Activated naive CD8-positive, alpha-beta T cell treated with anti-CD3 and anti-CD28 coated beads, Interleukin-2, amount 50 U/mL, for 24 hours (primary cell): Measurements from ENCODE around the gene FBXO44.
"Not testable (repeated sequence)": the region's sequence is repeated elsewhere in the genome, so short reads cannot be mapped to it uniquely, and the experiment has no call there.

ENCODE experiments used
- ATAC-seq: fragments of 150-1000 bp; cut with Tn5 transposase; one replicate; pipeline ENCODE4 v1.10.0; 2021
- DNase-seq: peaks from one replicate; pipeline ENCODE4 v3.0.0; 2021
- H3K27ac Mint-ChIP-seq: one replicate; pipeline ENCODE4 v1.8.0; 2021; ENCODE audit warnings: mild to moderate bottlenecking, mixed read lengths
- H3K27me3 Mint-ChIP-seq: one replicate; pipeline ENCODE4 v1.8.0; 2021; ENCODE audit warnings: mixed read lengths
- H3K36me3 Mint-ChIP-seq: one replicate; pipeline ENCODE4 v1.8.0; 2021; ENCODE audit warnings: low read depth, mixed read lengths
- H3K4me1 Mint-ChIP-seq: one replicate; pipeline ENCODE4 v1.8.0; 2021; ENCODE audit warnings: mixed read lengths
- H3K4me3 Mint-ChIP-seq: one replicate; pipeline ENCODE4 v1.8.0; 2021; ENCODE audit warnings: mild to moderate bottlenecking, moderate library complexity, mixed read lengths
- H3K9me3 Mint-ChIP-seq: one replicate; pipeline ENCODE4 v1.8.0; 2021; ENCODE audit warnings: mixed read lengths

The FBXO44 gene

GRCh38 chr1:11623702-11624101, 31.0 kb upstream of the FBXO44 start:
- DNase-seq (no peak), ATAC-seq (no peak)
- Mint-ChIP-seq H3K27me3 (peaks cover 12% of the 10 kb centered on the region), H3K36me3 (no peaks in the 10 kb centered on the region), H3K4me3 (no peak overlapping the region), H3K4me1 (no peaks in the 10 kb centered on the region), H3K9me3 (no peaks in the 10 kb centered on the region), H3K27ac (no peak overlapping the region)

GRCh38 chr1:11626551-11626950, 28.1 kb upstream of the FBXO44 start:
- H3K4me1 Mint-ChIP-seq, result no peaks in the 10 kb centered on the region
- ATAC-seq, result no peak
- no peaks in the 10 kb centered on the region for H3K9me3 Mint-ChIP-seq
- H3K27ac Mint-ChIP-seq, result no peak overlapping the region
- H3K27me3 Mint-ChIP-seq, result peaks cover 14% of the 10 kb centered on the region
- H3K36me3 Mint-ChIP-seq, result no peaks in the 10 kb centered on the region
- no peak for DNase-seq
- no peak overlapping the region for H3K4me3 Mint-ChIP-seq

GRCh38 chr1:11628767-11629166, 25.9 kb upstream of the FBXO44 start:
- Mint-ChIP-seq H3K27me3 (peaks cover 12% of the 10 kb centered on the region), H3K4me3 (no peak overlapping the region), H3K9me3 (no peaks in the 10 kb centered on the region), H3K27ac (no peak overlapping the region), H3K36me3 (no peaks in the 10 kb centered on the region), H3K4me1 (no peaks in the 10 kb centered on the region)
- ATAC-seq, result no peak
- no peak for DNase-seq

GRCh38 chr1:11629184-11630016, 25.3 kb upstream of the FBXO44 start:
- Mint-ChIP-seq H3K4me1 (no peaks in the 10 kb centered on the region), H3K27me3 (peaks cover 12% of the 10 kb centered on the region), H3K36me3 (no peaks in the 10 kb centered on the region), H3K4me3 (no peak overlapping the region), H3K27ac (no peak overlapping the region), H3K9me3 (no peaks in the 10 kb centered on the region)
- ATAC-seq (no peak), DNase-seq (no peak)

- ATAC-seq, result no peak
- DNase-seq, result no peak
- no peak overlapping the region for H3K4me3 Mint-ChIP-seq
- no peaks in the 10 kb centered on the region for H3K4me1 Mint-ChIP-seq
- no peak overlapping the region for H3K27ac Mint-ChIP-seq
- H3K36me3 Mint-ChIP-seq, result no peaks in the 10 kb centered on the region
- H3K9me3 Mint-ChIP-seq, result no peaks in the 10 kb centered on the region
- H3K27me3 Mint-ChIP-seq, result peaks cover 13% of the 10 kb centered on the region
These were observed 20.1 kb upstream of the FBXO44 start for GRCh38 chr1:11634365-11635192.

GRCh38 chr1:11638121-11638520, 16.6 kb upstream of the FBXO44 start:
- H3K4me1 Mint-ChIP-seq, result no peaks in the 10 kb centered on the region
- H3K27me3 Mint-ChIP-seq, result peaks cover 10% of the 10 kb centered on the region
- ATAC-seq (no peak), DNase-seq (no peak)
- no peak overlapping the region for H3K4me3 Mint-ChIP-seq
- H3K9me3 Mint-ChIP-seq, result no peaks in the 10 kb centered on the region
- no peak overlapping the region for H3K27ac Mint-ChIP-seq
- no peaks in the 10 kb centered on the region for H3K36me3 Mint-ChIP-seq

- Mint-ChIP-seq H3K27ac (no peak overlapping the region), H3K9me3 (no peaks in the 10 kb centered on the region), H3K36me3 (no peaks in the 10 kb centered on the region), H3K4me3 (no peak overlapping the region), H3K4me1 (no peaks in the 10 kb centered on the region), H3K27me3 (peaks cover 10% of the 10 kb centered on the region)
- no peak for ATAC-seq
- DNase-seq, result no peak
These were observed 15.3 kb upstream of the FBXO44 start for GRCh38 chr1:11639372-11639771.

GRCh38 chr1:11640101-11640500, 14.6 kb upstream of the FBXO44 start:
- Mint-ChIP-seq H3K4me1 (no peaks in the 10 kb centered on the region), H3K27me3 (peaks cover 6% of the 10 kb centered on the region), H3K9me3 (no peaks in the 10 kb centered on the region), H3K36me3 (no peaks in the 10 kb centered on the region), H3K4me3 (no peak overlapping the region), H3K27ac (no peak overlapping the region)
- DNase-seq, result no peak
- no peak for ATAC-seq

GRCh38 chr1:11640944-11641343, 13.7 kb upstream of the FBXO44 start:
- Mint-ChIP-seq H3K27me3 (peaks cover 6% of the 10 kb centered on the region), H3K36me3 (no peaks in the 10 kb centered on the region), H3K4me1 (no peaks in the 10 kb centered on the region), H3K9me3 (no peaks in the 10 kb centered on the region), H3K4me3 (no peak overlapping the region), H3K27ac (no peak overlapping the region)
- ATAC-seq (no peak), DNase-seq (no peak)

- no peaks in the 10 kb centered on the region for H3K9me3 Mint-ChIP-seq
These were observed 12.8 kb upstream of the FBXO44 start for GRCh38 chr1:11641776-11642305.

GRCh38 chr1:11642418-11643017, 12.2 kb upstream of the FBXO44 start:
- not testable (repeated sequence) for H3K27ac Mint-ChIP-seq, H3K9me3 Mint-ChIP-seq, H3K27me3 Mint-ChIP-seq, H3K4me1 Mint-ChIP-seq, H3K36me3 Mint-ChIP-seq, H3K4me3 Mint-ChIP-seq
- peak; percentile 71 for DNase-seq
- ATAC-seq, result peak; percentile 73

More at GRCh38 chr1:11641776-11642305, 12.8 kb upstream of the FBXO44 start:
- Mint-ChIP-seq H3K27ac (no peak overlapping the region), H3K36me3 (no peaks in the 10 kb centered on the region), H3K4me1 (no peaks in the 10 kb centered on the region), H3K27me3 (peaks cover 6% of the 10 kb centered on the region), H3K4me3 (no peak overlapping the region)
- ATAC-seq, result no peak
- no peak for DNase-seq

GRCh38 chr1:11643782-11644181, 10.9 kb upstream of the FBXO44 start:
- Mint-ChIP-seq H3K27me3 (peaks cover 4% of the 10 kb centered on the region), H3K9me3 (no peaks in the 10 kb centered on the region), H3K27ac (no peak overlapping the region), H3K36me3 (no peaks in the 10 kb centered on the region), H3K4me3 (no peak overlapping the region), H3K4me1 (no peaks in the 10 kb centered on the region)
- DNase-seq, result no peak
- ATAC-seq, result no peak

GRCh38 chr1:11645270-11645669, 9.4 kb upstream of the FBXO44 start:
- Mint-ChIP-seq H3K27ac (no peak overlapping the region), H3K9me3 (no peaks in the 10 kb centered on the region), H3K36me3 (no peaks in the 10 kb centered on the region), H3K27me3 (peaks cover 2% of the 10 kb centered on the region), H3K4me3 (no peak overlapping the region), H3K4me1 (peaks cover 8% of the 10 kb centered on the region)
- DNase-seq, result no peak
- no peak for ATAC-seq

- Mint-ChIP-seq H3K27ac (no peak overlapping the region), H3K4me1 (peaks cover 12% of the 10 kb centered on the region), H3K9me3 (no peaks in the 10 kb centered on the region), H3K27me3 (peaks cover 2% of the 10 kb centered on the region), H3K36me3 (no peaks in the 10 kb centered on the region), H3K4me3 (no peak overlapping the region)
- peak; percentile 90 for DNase-seq
- ATAC-seq, result peak; percentile 40
These were observed 8.9 kb upstream of the FBXO44 start for GRCh38 chr1:11645670-11646265.
